Measurements from ENCODE around the gene ZNF615. TPM values are rescaled to one million over a fixed set of nuclear protein-coding genes. Genes with fewer than 3 reads are reported as not detected.

Gene ZNF615
- total and polyA plus RNA-seq, 7 donors = 1.2 to 26.8 (median 18.0) TPM

GRCh38 chr19:52022193-52022592 is 14.2 kb upstream of the ZNF615 start:
- H3K36me3 ChIP-seq = peaks cover 18 to 88% (median 62%) of the 10 kb centered on the region in 4 donors
- DNase-seq = no peak
- H3K4me3 ChIP-seq = no peak overlapping the region
- intact Hi-C loops (cut with DNase I) = no loop called here
- peaks cover 0 to 14% (median 9%) of the 10 kb centered on the region in 4 donors for H3K4me1 ChIP-seq
- 98 to 99% methylated on average over 15 of the region's 15 CpGs for WGBS, 2 donors
- peaks cover 0 to 44% (median 8%) of the 10 kb centered on the region in 4 donors for H3K9me3 ChIP-seq
- no peaks in the 10 kb centered on the region for H3K27me3 ChIP-seq
- H3K27ac ChIP-seq = no peak overlapping the region
- no peak for TF ChIP-seq POLR2AphosphoS5 (IDR thresholded peaks at IDR 0.05)

- Histone ChIP-seq H3K36me3 (peaks cover 33 to 98% (median 78%) of the 10 kb centered on the region in 4 donors), H3K27ac (no peak overlapping the region), H3K9me3 (peaks cover 0 to 60% (median 12%) of the 10 kb centered on the region in 4 donors), H3K4me1 (no peaks in the 10 kb centered on the region), H3K4me3 (no peak overlapping the region), H3K27me3 (no peaks in the 10 kb centered on the region)
- TF ChIP-seq, protein P1, sequence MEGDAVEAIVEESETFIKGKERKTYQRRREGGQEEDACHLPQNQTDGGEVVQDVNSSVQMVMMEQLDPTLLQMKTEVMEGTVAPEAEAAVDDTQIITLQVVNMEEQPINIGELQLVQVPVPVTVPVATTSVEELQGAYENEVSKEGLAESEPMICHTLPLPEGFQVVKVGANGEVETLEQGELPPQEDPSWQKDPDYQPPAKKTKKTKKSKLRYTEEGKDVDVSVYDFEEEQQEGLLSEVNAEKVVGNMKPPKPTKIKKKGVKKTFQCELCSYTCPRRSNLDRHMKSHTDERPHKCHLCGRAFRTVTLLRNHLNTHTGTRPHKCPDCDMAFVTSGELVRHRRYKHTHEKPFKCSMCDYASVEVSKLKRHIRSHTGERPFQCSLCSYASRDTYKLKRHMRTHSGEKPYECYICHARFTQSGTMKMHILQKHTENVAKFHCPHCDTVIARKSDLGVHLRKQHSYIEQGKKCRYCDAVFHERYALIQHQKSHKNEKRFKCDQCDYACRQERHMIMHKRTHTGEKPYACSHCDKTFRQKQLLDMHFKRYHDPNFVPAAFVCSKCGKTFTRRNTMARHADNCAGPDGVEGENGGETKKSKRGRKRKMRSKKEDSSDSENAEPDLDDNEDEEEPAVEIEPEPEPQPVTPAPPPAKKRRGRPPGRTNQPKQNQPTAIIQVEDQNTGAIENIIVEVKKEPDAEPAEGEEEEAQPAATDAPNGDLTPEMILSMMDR (IDR thresholded peaks at IDR 0.05) = no peak
- TF ChIP-seq EP300 (IDR thresholded peaks at IDR 0.05) = no peak
- no peak for TF ChIP-seq POLR2AphosphoS5 (IDR thresholded peaks at IDR 0.05)
- no peak for TF ChIP-seq POLR2A (IDR thresholded peaks at IDR 0.05)
- DNase-seq = no peak
- WGBS, 2 donors = 96 to 97% methylated on average over 4 of the region's 4 CpGs
- intact Hi-C loops (cut with DNase I) = no loop called here
Observed at GRCh38 chr19:52020506-52020905, 12.5 kb upstream of the ZNF615 start.

- TF ChIP-seq POLR2AphosphoS5 (IDR thresholded peaks at IDR 0.05) (no peak), POLR2A (IDR thresholded peaks at IDR 0.05) (no peak), EP300 (IDR thresholded peaks at IDR 0.05) (no peak)
- TF ChIP-seq, protein P1 (IDR thresholded peaks at IDR 0.05) = no peak
- intact Hi-C loops (cut with DNase I) = no loop called here
- DNase-seq = no peak
- peaks cover 0 to 9% (median under 1%) of the 10 kb centered on the region in 4 donors for H3K9me3 ChIP-seq
- H3K27me3 ChIP-seq = no peaks in the 10 kb centered on the region
- peaks cover under 1 to 13% (median 5%) of the 10 kb centered on the region in 4 donors for H3K36me3 ChIP-seq
- H3K27ac ChIP-seq = no peak overlapping the region
- peaks cover 0 to 11% (median 8%) of the 10 kb centered on the region in 4 donors for H3K4me1 ChIP-seq
- H3K4me3 ChIP-seq = no peak overlapping the region
- 88 to 93% methylated on average over 1 of the region's 1 CpG for WGBS, 2 donors
Observed at GRCh38 chr19:52010674-52011073, 2.7 kb upstream of the ZNF615 start.

GRCh38 chr19:52007451-52007805 is 583 bp downstream of the ZNF615 start:
- intact Hi-C loops (cut with DNase I) = no loop called here
- H3K27ac ChIP-seq = peak overlapping the region; percentile 81 to 91 (median 86)
- no peak for DNase-seq
- TF ChIP-seq POLR2AphosphoS5 (IDR thresholded peaks at IDR 0.05) = no peak
- TF ChIP-seq, protein P1 (IDR thresholded peaks at IDR 0.05) = no peak
- peaks cover 0 to 11% (median 8%) of the 10 kb centered on the region in 4 donors for H3K4me1 ChIP-seq
- H3K9me3 ChIP-seq = peaks cover 0 to 14% (median under 1%) of the 10 kb centered on the region in 4 donors
- peak overlapping the region; percentile 63 to 83 (median 75) for H3K4me3 ChIP-seq
- H3K27me3 ChIP-seq = no peaks in the 10 kb centered on the region
- peaks cover 0 to 23% (median 11%) of the 10 kb centered on the region in 4 donors for H3K36me3 ChIP-seq
- WGBS, 2 donors = 2 to 12% methylated on average over 9 of the region's 9 CpGs

GRCh38 chr19:51994048-51994644 is 13.9 kb downstream of the ZNF615 start:
- no peaks in the 10 kb centered on the region for H3K27me3 ChIP-seq
- no peak overlapping the region for H3K27ac ChIP-seq
- H3K9me3 ChIP-seq = peaks cover 38 to 58% (median 48%) of the 10 kb centered on the region in 4 donors
- TF ChIP-seq EP300 (IDR thresholded peaks at IDR 0.05) (no peak), POLR2AphosphoS5 (IDR thresholded peaks at IDR 0.05) (no peak), POLR2A (IDR thresholded peaks at IDR 0.05) (no peak)
- TF ChIP-seq, protein P1 (IDR thresholded peaks at IDR 0.05) = no peak
- DNase-seq = no peak
- intact Hi-C loops (cut with DNase I) = no loop called here
- peaks cover 45 to 74% (median 55%) of the 10 kb centered on the region in 4 donors for H3K36me3 ChIP-seq
- 97 to 99% methylated on average over 2 of the region's 2 CpGs for WGBS, 2 donors
- H3K4me3 ChIP-seq = no peak overlapping the region
- no peaks in the 10 kb centered on the region for H3K4me1 ChIP-seq
